WTC11 (cell line): ENCODE results near the gene RGMA. TPM values are rescaled to one million over a fixed set of nuclear protein-coding genes. Genes with fewer than 3 reads are reported as not detected.
A peak's percentile ranks its signal among the peaks of the same experiment; 100 is the strongest.
"Not testable (repeated sequence)": the region's sequence is repeated elsewhere in the genome, so short reads cannot be mapped to it uniquely, and the experiment has no call there.

ENCODE experiments used
- ATAC-seq: fragments of 200-7000 bp; cut with Tn5 transposase; 2 replicates; pipeline ENCODE4 v1.10.0; 2021; ENCODE audit warnings: mild to moderate bottlenecking, moderate library complexity
- CTCF ChIA-PET: fragments of 300-600 bp; sonication (Branson Sonifier 250); formaldehyde crosslinking; loops from one replicate; lab custom pipeline; 2021; ENCODE audit warnings: antibody characterized with exemption; lab: Charles Lee
- POLR2A ChIA-PET: fragments of 350-600 bp; sonication (Branson Sonifier 250); formaldehyde crosslinking; loops from one replicate; lab custom pipeline; 2021; ENCODE audit warnings: antibody characterized with exemption; lab: Charles Lee
- DNase-seq: peaks from one replicate; pipeline ENCODE4 v3.0.0; 2021; ENCODE audit warnings: low spot score
- H3K27ac Mint-ChIP-seq: 2 replicates; pipeline ENCODE4 v1.8.0; 2021; ENCODE audit warnings: mixed read lengths
- H3K27me3 Mint-ChIP-seq: 2 replicates; pipeline ENCODE4 v1.8.0; 2021; ENCODE audit warnings: low read depth, mild to moderate bottlenecking, moderate library complexity, mixed read lengths
- H3K36me3 Mint-ChIP-seq: 2 replicates; pipeline ENCODE4 v1.8.0; 2021; ENCODE audit warnings: mixed read lengths
- H3K4me1 Mint-ChIP-seq: 2 replicates; pipeline ENCODE4 v1.8.0; 2022; ENCODE audit warnings: mixed read lengths
- H3K4me3 Mint-ChIP-seq: 2 replicates; pipeline ENCODE4 v1.8.0; 2021; ENCODE audit warnings: mild to moderate bottlenecking, moderate library complexity, mixed read lengths
- H3K9me3 Mint-ChIP-seq: 2 replicates; pipeline ENCODE4 v1.8.0; 2021; ENCODE audit warnings: mixed read lengths
- JAZF1 ChIP-seq: fragments of 250-450 bp; sonication (Bioruptor Pico); IDR thresholded peaks from 2 replicates; pipeline ENCODE4 v1.9.0; 2021; ENCODE audit warnings: moderate library complexity, mild to moderate bottlenecking, inconsistent platforms
- NFE2L1 ChIP-seq: sonication (generic); formaldehyde crosslinking; IDR thresholded peaks from 2 replicates; pipeline ENCODE4 v1.8.1; 2023; ENCODE audit warnings: missing genetic modification reagents
- SMAD3 ChIP-seq: sonication (generic); formaldehyde crosslinking; IDR thresholded peaks from 2 replicates; pipeline ENCODE4 v1.8.0; 2022; ENCODE audit warnings: missing genetic modification reagents, mild to moderate bottlenecking, borderline replicate concordance
- TP53 ChIP-seq: sonication (generic); formaldehyde crosslinking; IDR thresholded peaks from 2 replicates; pipeline ENCODE4 v1.8.1; 2023; ENCODE audit warnings: mild to moderate bottlenecking, missing genetic modification reagents
- ZNF121 ChIP-seq: sonication (generic); formaldehyde crosslinking; IDR thresholded peaks from 2 replicates; pipeline ENCODE4 v1.8.0; 2023; ENCODE audit warnings: missing genetic modification reagents
- ZNF423 ChIP-seq: fragments of 250-450 bp; sonication (Bioruptor Pico); IDR thresholded peaks from 2 replicates; pipeline ENCODE4 v2.1.2; 2022; ENCODE audit warnings: mild to moderate bottlenecking, moderate library complexity
- total RNA-seq: library from RNA; stranded (reverse); gene quantifications from 3 replicates; pipeline ENCODE4 v1.2.3, GENCODE V29; 2021
- TF ChIP-seq, protein P1 (sequence below): sonication (generic); formaldehyde crosslinking; IDR thresholded peaks from 2 replicates; pipeline ENCODE4 v1.8.1; 2022; ENCODE audit warnings: mild to moderate bottlenecking, missing genetic modification reagents, moderate library complexity, borderline replicate concordance
- TF ChIP-seq, protein P2 (sequence below): sonication (generic); formaldehyde crosslinking; IDR thresholded peaks from 2 replicates; pipeline ENCODE4 v1.8.0; 2022; ENCODE audit warnings: mild to moderate bottlenecking, missing genetic modification reagents
- TF ChIP-seq, protein P3 (sequence below): sonication (generic); formaldehyde crosslinking; IDR thresholded peaks from 2 replicates; pipeline ENCODE4 v1.8.1; 2022; ENCODE audit warnings: mild to moderate bottlenecking, moderate library complexity, missing genetic modification reagents
- TF ChIP-seq, protein P4 (sequence below): fragments of 250-450 bp; sonication (Bioruptor Pico); IDR thresholded peaks from 2 replicates; pipeline ENCODE4 v2.1.2; 2022; ENCODE audit warnings: mild to moderate bottlenecking, moderate library complexity

RGMA gene
- total RNA-seq, 1 experiment from 2014 or later, result 47.2 TPM

DNA sequence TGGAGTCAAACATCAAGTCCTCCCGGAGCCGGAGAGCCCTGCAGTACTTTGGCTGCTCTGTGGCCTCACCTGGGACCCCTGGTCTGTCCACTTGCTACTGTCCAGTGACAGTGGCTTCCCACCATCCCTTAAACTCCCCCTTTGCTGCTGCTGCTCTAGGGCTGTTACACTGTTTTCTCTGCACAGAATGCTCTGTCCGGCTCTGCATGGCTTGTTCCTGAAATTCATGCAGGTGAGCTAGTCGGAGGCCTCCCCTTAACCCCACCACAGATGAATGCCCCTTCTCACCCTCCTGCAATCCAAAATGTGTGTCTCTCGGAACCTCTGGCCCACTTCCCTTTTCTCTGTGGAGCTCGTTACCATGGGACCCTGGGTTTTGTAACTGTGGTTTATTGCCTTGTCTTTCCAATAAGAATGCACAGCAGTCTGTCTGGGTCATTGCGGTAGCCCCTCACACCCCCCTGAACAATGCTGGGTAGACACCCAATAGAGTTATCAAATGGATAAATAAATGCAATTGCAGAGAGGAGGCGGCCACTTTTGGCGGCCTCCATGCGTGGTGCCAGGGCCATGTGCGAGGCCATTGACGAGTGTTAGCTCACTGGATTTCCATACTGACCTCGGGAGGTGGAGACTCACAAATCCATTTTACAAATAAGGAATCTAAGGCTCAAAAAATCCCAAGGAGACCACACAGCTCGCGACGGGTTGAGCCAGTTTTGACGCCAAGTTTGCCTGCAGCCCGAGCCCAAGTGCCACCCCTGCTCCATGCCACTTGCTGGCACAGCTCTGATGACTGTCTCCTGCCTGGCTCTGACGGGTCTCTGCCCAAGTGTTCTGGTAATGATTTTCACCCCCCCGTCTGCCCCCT, 48.5 kb downstream of the RGMA start (continued):
- TF ChIP-seq, protein P1, sequence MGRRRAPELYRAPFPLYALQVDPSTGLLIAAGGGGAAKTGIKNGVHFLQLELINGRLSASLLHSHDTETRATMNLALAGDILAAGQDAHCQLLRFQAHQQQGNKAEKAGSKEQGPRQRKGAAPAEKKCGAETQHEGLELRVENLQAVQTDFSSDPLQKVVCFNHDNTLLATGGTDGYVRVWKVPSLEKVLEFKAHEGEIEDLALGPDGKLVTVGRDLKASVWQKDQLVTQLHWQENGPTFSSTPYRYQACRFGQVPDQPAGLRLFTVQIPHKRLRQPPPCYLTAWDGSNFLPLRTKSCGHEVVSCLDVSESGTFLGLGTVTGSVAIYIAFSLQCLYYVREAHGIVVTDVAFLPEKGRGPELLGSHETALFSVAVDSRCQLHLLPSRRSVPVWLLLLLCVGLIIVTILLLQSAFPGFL, result no peak
- TF ChIP-seq, protein P2, sequence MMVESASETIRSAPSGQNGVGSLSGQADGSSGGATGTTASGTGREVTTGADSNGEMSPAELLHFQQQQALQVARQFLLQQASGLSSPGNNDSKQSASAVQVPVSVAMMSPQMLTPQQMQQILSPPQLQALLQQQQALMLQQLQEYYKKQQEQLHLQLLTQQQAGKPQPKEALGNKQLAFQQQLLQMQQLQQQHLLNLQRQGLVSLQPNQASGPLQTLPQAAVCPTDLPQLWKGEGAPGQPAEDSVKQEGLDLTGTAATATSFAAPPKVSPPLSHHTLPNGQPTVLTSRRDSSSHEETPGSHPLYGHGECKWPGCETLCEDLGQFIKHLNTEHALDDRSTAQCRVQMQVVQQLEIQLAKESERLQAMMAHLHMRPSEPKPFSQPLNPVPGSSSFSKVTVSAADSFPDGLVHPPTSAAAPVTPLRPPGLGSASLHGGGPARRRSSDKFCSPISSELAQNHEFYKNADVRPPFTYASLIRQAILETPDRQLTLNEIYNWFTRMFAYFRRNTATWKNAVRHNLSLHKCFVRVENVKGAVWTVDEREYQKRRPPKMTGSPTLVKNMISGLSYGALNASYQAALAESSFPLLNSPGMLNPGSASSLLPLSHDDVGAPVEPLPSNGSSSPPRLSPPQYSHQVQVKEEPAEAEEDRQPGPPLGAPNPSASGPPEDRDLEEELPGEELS (CRISPR knock-in tag), result no peak
- no peak for TF ChIP-seq SMAD3
- TF ChIP-seq, protein P3, sequence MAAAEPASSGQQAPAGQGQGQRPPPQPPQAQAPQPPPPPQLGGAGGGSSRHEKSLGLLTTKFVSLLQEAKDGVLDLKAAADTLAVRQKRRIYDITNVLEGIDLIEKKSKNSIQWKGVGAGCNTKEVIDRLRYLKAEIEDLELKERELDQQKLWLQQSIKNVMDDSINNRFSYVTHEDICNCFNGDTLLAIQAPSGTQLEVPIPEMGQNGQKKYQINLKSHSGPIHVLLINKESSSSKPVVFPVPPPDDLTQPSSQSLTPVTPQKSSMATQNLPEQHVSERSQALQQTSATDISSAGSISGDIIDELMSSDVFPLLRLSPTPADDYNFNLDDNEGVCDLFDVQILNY (CRISPR knock-in tag), result no peak
- TF ChIP-seq ZNF423, result no peak
- no peak for TF ChIP-seq NFE2L1 (CRISPR knock-in tag)

DNA sequence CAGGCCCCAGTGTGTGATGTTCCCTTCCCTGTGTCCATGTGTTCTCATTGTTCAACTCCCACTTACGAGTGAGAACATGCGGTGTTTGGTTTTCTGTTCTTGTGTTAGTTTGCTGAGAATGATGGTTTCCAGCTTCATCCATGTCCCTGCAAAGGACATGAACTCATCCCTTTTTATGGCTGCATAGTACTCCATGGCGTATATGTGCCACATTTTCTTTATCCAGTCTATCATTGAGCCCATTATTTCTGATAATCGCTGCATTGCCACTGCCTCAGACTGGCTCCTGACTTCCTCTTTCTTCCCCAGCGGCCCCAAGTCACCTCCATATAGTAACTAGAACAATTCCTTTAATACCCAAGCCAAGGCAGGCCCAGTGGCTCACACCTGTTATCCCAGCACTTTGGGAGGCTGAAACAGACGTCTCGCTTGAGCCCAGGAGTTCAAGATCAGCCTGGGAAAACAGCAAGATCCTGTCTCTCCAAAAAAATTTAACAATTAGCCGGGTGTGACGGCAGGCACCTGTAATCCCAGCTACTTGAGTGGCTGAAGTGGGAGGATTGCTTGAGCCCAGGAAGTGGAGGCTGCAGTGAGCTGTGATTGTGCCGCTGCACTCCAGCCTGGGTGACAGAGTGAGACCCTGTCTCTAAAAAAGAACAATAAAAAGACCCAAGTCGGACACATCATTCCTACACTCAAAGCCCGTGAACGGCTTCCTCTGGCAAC, 49.3 kb downstream of the RGMA start:
- ATAC-seq, H3K9me3 Mint-ChIP-seq, POLR2A ChIA-PET, DNase-seq, H3K27me3 Mint-ChIP-seq, H3K27ac Mint-ChIP-seq, H3K4me3 Mint-ChIP-seq: not testable (repeated sequence)
- peaks cover 15% of the 10 kb centered on the region for H3K4me1 Mint-ChIP-seq
- peaks cover 15% of the 10 kb centered on the region for H3K36me3 Mint-ChIP-seq
- CTCF ChIA-PET, result interaction anchor here (1.1 to 2.3 kb wide), 5 partner anchors 10 to 1080 kb away, joined by 3 to 15 read pairs (median 4); no protein-coding TSS in a partner anchor

DNA sequence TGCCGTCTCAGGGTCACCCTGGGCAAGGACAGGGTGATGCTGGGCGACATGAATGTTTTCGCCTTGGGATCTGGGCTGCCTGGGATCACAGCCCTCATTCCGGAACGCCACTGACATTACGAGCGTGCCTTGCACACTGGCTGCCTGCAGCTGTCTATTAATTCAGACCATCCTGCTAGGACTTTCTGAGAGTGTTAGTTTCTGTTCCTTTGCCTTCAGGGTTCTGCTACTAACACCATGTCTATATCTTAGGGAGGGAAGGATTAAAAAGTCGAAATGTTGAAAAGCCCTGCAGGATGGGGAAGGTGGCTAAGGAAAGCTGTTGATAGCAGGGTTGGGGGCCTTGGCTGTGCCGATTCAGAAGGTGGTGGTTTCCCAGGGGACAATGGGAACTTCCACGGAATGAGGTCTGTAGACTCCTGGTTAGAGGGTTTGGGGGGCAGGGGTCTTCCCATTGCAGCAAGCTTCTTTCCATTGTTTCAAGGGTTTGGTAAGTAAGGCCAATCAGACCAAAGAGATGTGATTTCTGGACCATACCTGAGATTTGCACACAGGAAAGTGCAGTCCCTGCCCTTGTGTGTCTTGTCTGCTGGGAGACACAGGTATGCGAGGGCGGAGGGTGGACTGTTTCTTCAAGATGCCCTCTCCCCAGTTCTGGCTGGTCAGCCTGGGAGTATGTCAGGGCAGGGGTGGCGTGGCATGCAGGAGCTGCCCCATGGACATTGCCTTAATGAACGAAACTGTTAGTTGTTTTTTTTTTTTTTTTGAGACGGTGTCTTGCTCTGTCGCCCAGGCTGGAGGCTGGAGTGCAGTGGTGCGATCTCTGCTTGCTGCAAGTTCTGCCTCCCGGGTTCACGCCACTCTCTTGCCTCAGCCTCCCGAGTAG, 50.9 kb downstream of the RGMA start:
- Mint-ChIP-seq H3K36me3 (peaks cover 7% of the 10 kb centered on the region), H3K4me1 (peaks cover 13% of the 10 kb centered on the region), H3K27ac (0 out of 2 replicates have a peak overlapping the region, but pooled peaks have one; percentile 4), H3K9me3 (peaks cover 5% of the 10 kb centered on the region), H3K27me3 (no peaks in the 10 kb centered on the region), H3K4me3 (no peak overlapping the region)
- ChIA-PET POLR2A (interaction anchor here (0.6 to 0.9 kb wide), 2 partner anchors 50 to 1079 kb away, joined by 3 to 4 read pairs; no protein-coding TSS in a partner anchor), CTCF (interaction anchor here (0.6 to 1.9 kb wide), 8 partner anchors 10 to 1082 kb away, joined by 3 to 23 read pairs (median 4); no protein-coding TSS in a partner anchor)
- ATAC-seq (no peak), DNase-seq (no peak)
- TF ChIP-seq, protein P4, sequence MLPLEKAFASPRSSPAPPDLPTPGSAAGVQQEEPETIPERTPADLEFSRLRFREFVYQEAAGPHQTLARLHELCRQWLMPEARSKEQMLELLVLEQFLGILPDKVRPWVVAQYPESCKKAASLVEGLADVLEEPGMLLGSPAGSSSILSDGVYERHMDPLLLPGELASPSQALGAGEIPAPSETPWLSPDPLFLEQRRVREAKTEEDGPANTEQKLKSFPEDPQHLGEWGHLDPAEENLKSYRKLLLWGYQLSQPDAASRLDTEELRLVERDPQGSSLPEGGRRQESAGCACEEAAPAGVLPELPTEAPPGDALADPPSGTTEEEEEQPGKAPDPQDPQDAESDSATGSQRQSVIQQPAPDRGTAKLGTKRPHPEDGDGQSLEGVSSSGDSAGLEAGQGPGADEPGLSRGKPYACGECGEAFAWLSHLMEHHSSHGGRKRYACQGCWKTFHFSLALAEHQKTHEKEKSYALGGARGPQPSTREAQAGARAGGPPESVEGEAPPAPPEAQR, result no peak
- TF ChIP-seq JAZF1 (CRISPR knock-in tag) (no peak), ZNF121 (0 out of 2 replicates have a peak, but pooled peaks have one; percentile 11), TP53 (CRISPR knock-in tag) (no peak)
